Measurements from ENCODE around the gene E2F6. TPM values are rescaled to one million over a fixed set of nuclear protein-coding genes. Genes with fewer than 3 reads are reported as not detected.

The E2F6 gene
- total and polyA plus RNA-seq, 2 of the 13 experiments (the other 11 are each of a cell fraction or from before 2014, with no cell fraction given): 27.3 to 36.0 TPM

DNA sequence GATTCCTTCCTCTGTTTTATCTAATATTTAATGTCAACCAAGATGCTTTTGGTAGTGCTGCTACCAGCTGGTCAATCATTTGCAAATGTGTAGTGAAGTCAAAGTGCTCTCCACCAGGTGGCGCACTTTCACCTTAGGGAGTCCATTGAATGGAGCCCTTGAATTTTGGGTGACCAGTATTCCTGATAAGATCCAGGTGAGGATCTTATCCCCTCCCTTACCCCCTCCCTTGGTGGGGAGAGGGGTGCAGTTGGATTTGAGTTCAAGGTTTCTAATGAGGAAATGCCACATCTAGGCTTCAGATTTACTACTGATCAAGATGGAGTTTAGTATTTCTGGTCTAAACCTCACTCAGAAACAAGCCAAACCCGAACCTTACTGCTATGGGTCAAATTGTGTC, 12.0 kb upstream of the E2F6 start (continued):
- TF ChIP-seq, protein P1, sequence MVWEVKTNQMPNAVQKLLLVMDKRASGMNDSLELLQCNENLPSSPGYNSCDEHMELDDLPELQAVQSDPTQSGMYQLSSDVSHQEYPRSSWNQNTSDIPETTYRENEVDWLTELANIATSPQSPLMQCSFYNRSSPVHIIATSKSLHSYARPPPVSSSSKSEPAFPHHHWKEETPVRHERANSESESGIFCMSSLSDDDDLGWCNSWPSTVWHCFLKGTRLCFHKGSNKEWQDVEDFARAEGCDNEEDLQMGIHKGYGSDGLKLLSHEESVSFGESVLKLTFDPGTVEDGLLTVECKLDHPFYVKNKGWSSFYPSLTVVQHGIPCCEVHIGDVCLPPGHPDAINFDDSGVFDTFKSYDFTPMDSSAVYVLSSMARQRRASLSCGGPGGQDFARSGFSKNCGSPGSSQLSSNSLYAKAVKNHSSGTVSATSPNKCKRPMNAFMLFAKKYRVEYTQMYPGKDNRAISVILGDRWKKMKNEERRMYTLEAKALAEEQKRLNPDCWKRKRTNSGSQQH (CRISPR knock-in tag; IDR thresholded peaks at IDR 0.05; ENCODE audit: low read depth): no peak
- no peak for TF ChIP-seq ZNF678 (CRISPR knock-in tag; IDR thresholded peaks at IDR 0.05)
- peak; percentile 50 for TF ChIP-seq FOXA3 (CRISPR knock-in tag; IDR thresholded peaks at IDR 0.05)
- no peak for TF ChIP-seq ATM (IDR thresholded peaks at IDR 0.05; ENCODE audit: borderline replicate concordance)
- no peak for TF ChIP-seq JUNB (CRISPR knock-in tag; IDR thresholded peaks at IDR 0.05; ENCODE audit: borderline replicate concordance)
- no peak for TF ChIP-seq STAT6 (CRISPR knock-in tag; IDR thresholded peaks at IDR 0.05; ENCODE audit: borderline replicate concordance)
- TF ChIP-seq, protein P2, sequence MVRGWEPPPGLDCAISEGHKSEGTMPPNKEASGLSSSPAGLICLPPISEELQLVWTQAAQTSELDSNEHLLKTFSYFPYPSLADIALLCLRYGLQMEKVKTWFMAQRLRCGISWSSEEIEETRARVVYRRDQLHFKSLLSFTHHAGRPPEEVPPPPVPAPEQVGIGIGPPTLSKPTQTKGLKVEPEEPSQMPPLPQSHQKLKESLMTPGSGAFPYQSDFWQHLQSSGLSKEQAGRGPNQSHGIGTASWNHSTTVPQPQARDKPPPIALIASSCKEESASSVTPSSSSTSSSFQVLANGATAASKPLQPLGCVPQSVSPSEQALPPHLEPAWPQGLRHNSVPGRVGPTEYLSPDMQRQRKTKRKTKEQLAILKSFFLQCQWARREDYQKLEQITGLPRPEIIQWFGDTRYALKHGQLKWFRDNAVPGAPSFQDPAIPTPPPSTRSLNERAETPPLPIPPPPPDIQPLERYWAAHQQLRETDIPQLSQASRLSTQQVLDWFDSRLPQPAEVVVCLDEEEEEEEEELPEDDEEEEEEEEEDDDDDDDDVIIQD (CRISPR knock-in tag; IDR thresholded peaks at IDR 0.05; ENCODE audit: low read depth): peak; percentile 45; the same call in 1 of the 2 replicates
- no peak for TF ChIP-seq ZNF451 (CRISPR knock-in tag; IDR thresholded peaks at IDR 0.05)
- peak; percentile 100 for TF ChIP-seq SMC3 (IDR thresholded peaks at IDR 0.05; ENCODE audit: low read length)
- 0 out of 2 replicates have a peak, but pooled peaks have one; percentile 15 for TF ChIP-seq ZNF644 (CRISPR knock-in tag; IDR thresholded peaks at IDR 0.05; ENCODE audit: low read depth)
- TF ChIP-seq SCMH1 (CRISPR knock-in tag; IDR thresholded peaks at IDR 0.05; ENCODE audit: borderline replicate concordance): no peak
- no peak for TF ChIP-seq SMAD9 (CRISPR knock-in tag; IDR thresholded peaks at IDR 0.05)
- TF ChIP-seq PAWR (CRISPR knock-in tag; IDR thresholded peaks at IDR 0.05; ENCODE audit: borderline replicate concordance): no peak
- TF ChIP-seq, protein P3, sequence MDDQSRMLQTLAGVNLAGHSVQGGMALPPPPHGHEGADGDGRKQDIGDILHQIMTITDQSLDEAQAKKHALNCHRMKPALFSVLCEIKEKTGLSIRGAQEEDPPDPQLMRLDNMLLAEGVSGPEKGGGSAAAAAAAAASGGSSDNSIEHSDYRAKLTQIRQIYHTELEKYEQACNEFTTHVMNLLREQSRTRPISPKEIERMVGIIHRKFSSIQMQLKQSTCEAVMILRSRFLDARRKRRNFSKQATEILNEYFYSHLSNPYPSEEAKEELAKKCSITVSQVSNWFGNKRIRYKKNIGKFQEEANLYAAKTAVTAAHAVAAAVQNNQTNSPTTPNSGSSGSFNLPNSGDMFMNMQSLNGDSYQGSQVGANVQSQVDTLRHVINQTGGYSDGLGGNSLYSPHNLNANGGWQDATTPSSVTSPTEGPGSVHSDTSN (CRISPR knock-in tag; IDR thresholded peaks at IDR 0.05; ENCODE audit: borderline replicate concordance): no peak
- TF ChIP-seq, protein P4, sequence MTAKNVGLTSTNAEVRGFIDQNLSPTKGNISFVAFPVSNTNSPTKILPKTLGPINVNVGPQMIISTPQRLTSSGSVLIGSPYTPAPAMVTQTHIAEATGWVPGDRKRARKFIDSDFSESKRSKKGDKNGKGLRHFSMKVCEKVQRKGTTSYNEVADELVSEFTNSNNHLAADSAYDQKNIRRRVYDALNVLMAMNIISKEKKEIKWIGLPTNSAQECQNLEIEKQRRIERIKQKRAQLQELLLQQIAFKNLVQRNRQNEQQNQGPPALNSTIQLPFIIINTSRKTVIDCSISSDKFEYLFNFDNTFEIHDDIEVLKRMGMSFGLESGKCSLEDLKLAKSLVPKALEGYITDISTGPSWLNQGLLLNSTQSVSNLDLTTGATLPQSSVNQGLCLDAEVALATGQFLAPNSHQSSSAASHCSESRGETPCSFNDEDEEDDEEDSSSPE (CRISPR knock-in tag; IDR thresholded peaks at IDR 0.05): no peak
- peak; percentile 63; the same call in 1 of the 2 replicates for TF ChIP-seq SMAD3 (CRISPR knock-in tag; IDR thresholded peaks at IDR 0.05)

Measured in HepG2 (cell line).